ENCODE data around the gene METTL26. TPM values are rescaled to one million over a fixed set of nuclear protein-coding genes. Genes with fewer than 3 reads are reported as not detected.

METTL26 gene
- total and polyA plus RNA-seq, 8 donors = 18.8 to 130 (median 27.2) TPM

DNA sequence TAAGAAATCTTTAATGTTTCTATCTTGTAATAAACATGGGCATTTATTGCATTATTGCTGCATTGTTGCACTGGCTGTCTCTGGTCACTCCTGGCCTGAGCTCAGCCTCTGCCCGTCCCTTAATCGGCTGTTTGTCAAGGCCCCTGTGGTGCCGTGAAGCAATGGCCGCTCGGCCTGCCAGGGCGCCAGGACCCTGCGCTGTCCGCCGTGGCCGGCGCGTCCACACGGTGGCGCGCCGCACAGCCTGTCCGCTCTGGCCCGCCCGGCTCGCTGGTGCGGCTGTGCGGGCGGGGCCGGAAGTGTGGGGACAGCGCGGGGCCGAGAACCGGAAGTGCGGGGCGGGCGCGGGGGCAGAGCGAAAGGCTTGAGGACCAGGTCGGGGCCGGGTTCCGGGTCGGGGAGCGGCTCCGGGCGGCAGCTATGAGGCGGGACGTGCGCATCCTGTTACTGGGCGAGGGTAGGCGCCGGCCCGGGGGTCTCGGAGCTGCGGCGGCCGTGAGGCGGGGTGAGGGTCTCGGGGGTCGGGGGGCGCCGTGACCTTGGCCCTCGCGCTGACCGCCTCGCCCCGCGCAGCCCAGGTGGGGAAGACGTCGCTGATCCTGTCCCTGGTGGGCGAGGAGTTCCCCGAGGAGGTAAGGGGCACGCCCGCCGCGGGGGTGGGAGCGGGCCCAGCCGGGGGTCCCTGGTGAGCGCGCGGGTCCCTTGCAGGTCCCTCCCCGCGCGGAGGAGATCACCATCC, 31.8 kb upstream of the METTL26 start, which contains the start of gene RHOT2:
Gene RHOT2, plus strand, starts transcription at position 353 of the 739 bp plus-strand sequence. Its CDS starts 68 bp downstream, at position 421.
- H3K27ac ChIP-seq = peak within 1 kb of the TSS; percentile 42 to 66 (median 64)
- FAIRE-seq = no peak
- no peaks in the 10 kb centered on the region for H3K27me3 ChIP-seq

DNA sequence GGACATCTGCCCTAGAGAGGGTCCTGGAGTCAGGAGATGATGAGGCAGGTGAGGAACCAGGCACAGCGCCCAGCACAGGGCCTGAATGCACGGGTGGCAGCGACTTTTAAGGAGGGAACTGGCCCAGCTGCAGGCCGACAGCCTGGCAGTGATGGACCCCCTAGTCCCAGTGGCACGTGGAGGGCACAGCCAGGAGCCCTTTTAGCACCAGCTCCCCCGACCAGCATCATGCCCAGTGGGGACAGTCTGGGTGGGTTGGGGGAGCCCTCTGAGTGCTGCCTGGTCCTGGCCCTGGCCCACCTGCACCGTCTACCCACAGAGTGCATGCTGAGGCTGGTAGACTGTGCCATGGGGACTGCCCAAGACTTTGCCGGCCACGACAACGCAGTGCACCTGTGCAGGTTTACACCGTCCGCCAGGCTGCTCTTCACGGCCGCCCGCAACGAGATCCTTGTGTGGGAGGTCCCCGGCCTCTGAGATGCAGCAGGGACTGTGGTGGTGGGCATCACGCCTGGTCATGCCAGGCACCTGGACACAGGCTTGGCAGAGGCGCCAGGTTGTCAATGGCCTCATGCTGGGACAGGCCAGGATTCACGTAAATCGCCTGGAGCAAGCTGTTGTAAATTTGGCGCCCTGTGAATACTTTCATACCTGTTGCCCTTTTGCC, 31.1 kb upstream of the METTL26 start:
- peaks cover 0 to 10% (median 7%) of the 10 kb centered on the region in 3 donors for H3K4me1 ChIP-seq
- FAIRE-seq = no peak
- intact Hi-C loops (cut with DNase I) = no loop called here
- H3K27ac ChIP-seq = peak overlapping the region in 2 of 4 donors; percentile 62 to 65
- peaks cover 6 to 25% (median 21%) of the 10 kb centered on the region in 3 donors for H3K36me3 ChIP-seq
- no peaks in the 10 kb centered on the region for H3K9me3 ChIP-seq
- WGBS, 2 donors = 67 to 72% methylated on average over 22 of the region's 22 CpGs
- peak in 1 of 6 donors; percentile 84 for DNase-seq
- H3K27me3 ChIP-seq = no peaks in the 10 kb centered on the region
- peak overlapping the region in 1 of 4 donors; percentile 98 for H3K4me3 ChIP-seq
- no peak for ATAC-seq
- TF ChIP-seq, protein P1, sequence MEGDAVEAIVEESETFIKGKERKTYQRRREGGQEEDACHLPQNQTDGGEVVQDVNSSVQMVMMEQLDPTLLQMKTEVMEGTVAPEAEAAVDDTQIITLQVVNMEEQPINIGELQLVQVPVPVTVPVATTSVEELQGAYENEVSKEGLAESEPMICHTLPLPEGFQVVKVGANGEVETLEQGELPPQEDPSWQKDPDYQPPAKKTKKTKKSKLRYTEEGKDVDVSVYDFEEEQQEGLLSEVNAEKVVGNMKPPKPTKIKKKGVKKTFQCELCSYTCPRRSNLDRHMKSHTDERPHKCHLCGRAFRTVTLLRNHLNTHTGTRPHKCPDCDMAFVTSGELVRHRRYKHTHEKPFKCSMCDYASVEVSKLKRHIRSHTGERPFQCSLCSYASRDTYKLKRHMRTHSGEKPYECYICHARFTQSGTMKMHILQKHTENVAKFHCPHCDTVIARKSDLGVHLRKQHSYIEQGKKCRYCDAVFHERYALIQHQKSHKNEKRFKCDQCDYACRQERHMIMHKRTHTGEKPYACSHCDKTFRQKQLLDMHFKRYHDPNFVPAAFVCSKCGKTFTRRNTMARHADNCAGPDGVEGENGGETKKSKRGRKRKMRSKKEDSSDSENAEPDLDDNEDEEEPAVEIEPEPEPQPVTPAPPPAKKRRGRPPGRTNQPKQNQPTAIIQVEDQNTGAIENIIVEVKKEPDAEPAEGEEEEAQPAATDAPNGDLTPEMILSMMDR (IDR thresholded peaks at IDR 0.05) = no peak

More for the DNA sequence above, 31.8 kb upstream of the METTL26 start, which contains the start of gene RHOT2:
- no peaks in the 10 kb centered on the region for H3K9me3 ChIP-seq
- intact Hi-C loops (cut with DNase I) = no loop called here
- H3K36me3 ChIP-seq = peaks cover 6 to 32% (median 27%) of the 10 kb centered on the region in 3 donors
- 1% methylated on average over 58 to 78 of the region's 78 CpGs for WGBS, 2 donors
- H3K4me1 ChIP-seq = peaks cover 0 to 10% (median 7%) of the 10 kb centered on the region in 3 donors
- DNase-seq = peak in 5 of 6 donors; percentile 87 to 95 (median 92)
- peak; percentile 95 to 97 (median 96) for ATAC-seq
- TF ChIP-seq, protein P1 (IDR thresholded peaks at IDR 0.05) = peak; percentile 82 to 87 (median 84)
- peak within 1 kb of the TSS; percentile 84 to 100 (median 98) for H3K4me3 ChIP-seq

DNA sequence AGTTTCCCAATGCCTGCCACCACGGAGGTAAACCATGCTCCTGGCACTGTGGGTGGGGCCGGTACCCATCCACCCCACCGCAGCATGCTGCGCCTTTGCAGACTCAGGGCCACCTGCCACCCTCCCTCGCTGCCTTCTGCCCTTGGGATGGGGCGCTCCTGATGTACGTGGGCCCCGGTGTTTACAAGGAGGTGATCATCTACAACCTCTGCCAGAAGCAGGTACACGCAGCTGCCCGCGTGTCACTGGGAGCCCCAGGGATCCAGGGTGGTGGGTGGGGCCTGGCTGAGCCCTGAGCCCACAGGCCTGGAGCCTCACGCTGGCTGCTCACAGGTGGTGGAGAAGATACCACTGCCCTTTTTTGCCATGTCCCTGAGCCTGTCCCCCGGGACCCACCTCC, 30.5 kb upstream of the METTL26 start:
- Histone ChIP-seq H3K27me3 (no peaks in the 10 kb centered on the region), H3K4me3 (no peak overlapping the region), H3K9me3 (no peaks in the 10 kb centered on the region), H3K36me3 (peaks cover 6 to 20% (median 18%) of the 10 kb centered on the region in 3 donors), H3K27ac (no peak overlapping the region), H3K4me1 (peaks cover under 1 to 10% (median 7%) of the 10 kb centered on the region in 3 donors)
- DNase-seq (no peak), ATAC-seq (no peak), FAIRE-seq (no peak)
- 88 to 96% methylated on average over 13 of the region's 13 CpGs for WGBS, 2 donors
- intact Hi-C loops (cut with DNase I) = no loop called here
- TF ChIP-seq, protein P1 (IDR thresholded peaks at IDR 0.05) = no peak

DNA sequence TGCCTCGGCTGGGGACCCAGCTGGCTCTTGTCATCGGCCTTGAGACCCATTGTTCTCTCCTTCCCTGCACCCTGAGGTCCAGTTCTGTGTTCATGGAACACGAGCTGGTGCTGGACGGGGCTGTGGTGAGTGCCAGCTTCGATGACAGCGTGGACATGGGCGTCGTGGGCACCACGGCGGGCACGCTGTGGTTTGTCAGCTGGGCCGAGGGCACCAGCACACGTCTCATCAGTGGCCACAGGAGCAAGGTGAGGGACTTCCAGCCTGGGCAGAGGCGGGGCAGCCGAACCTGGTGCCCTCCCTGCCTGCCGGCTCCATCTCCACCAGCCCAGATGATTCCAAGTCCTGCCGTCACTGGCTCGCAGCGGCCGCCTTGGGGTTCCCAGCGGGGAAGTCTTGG, 26.5 kb upstream of the METTL26 start:
- 90 to 92% methylated on average over 20 to 21 of the region's 21 CpGs for WGBS, 2 donors
- H3K27ac ChIP-seq = no peak overlapping the region
- no peak overlapping the region for H3K4me3 ChIP-seq
- H3K36me3 ChIP-seq = no peaks in the 10 kb centered on the region
- intact Hi-C loops (cut with DNase I) = loop anchor here in 1 of 3 donors (5.0 kb wide), 1 partner anchor 85 kb away; no protein-coding TSS in a partner anchor
- FAIRE-seq = no peak
- no peak for ATAC-seq
- no peaks in the 10 kb centered on the region for H3K27me3 ChIP-seq
- peaks cover 6 to 8% (median 7%) of the 10 kb centered on the region in 3 donors for H3K4me1 ChIP-seq
- TF ChIP-seq, protein P1 (IDR thresholded peaks at IDR 0.05) = no peak
- no peak for DNase-seq
- H3K9me3 ChIP-seq = no peaks in the 10 kb centered on the region
